22Rv1 (cell line): Measurements from ENCODE around the gene PTBP3.

ENCODE experiments used
- H3K27ac ChIP-seq: fragments of 450-650 bp; 2 replicates; pipeline ENCODE4 v1.5.1; 2017
- ZFX ChIP-seq: fragments of 450-650 bp; IDR thresholded peaks from 2 replicates; pipeline ENCODE4 v1.6.1; 2017; ENCODE audit warnings: antibody characterized with exemption, borderline replicate concordance
- TF ChIP-seq, protein P1 (sequence below): fragments of 450-650 bp; IDR thresholded peaks from 2 replicates; pipeline ENCODE4 v1.5.1; 2017; ENCODE audit warnings: mild to moderate bottlenecking

Gene PTBP3

DNA sequence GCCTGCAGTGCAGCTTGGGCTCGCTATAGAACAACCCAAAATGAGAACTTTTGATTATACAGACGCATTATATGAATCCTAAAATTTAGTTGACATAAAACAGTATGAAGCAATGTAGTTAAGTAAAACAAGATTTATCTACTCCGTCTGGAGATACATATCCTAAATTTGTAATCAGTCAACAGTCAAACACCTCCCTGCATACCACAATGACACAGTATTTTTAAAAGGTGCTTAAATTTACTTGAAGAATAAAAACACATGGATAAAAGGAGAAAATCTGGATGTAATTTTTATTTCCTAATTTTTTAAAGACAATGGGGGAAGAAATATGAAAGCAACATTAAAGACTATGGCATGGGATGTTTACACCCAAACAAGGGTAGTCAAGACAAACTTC, 70.8 kb downstream of the PTBP3 start:
- no peak overlapping the region for H3K27ac ChIP-seq
- TF ChIP-seq, protein P1, sequence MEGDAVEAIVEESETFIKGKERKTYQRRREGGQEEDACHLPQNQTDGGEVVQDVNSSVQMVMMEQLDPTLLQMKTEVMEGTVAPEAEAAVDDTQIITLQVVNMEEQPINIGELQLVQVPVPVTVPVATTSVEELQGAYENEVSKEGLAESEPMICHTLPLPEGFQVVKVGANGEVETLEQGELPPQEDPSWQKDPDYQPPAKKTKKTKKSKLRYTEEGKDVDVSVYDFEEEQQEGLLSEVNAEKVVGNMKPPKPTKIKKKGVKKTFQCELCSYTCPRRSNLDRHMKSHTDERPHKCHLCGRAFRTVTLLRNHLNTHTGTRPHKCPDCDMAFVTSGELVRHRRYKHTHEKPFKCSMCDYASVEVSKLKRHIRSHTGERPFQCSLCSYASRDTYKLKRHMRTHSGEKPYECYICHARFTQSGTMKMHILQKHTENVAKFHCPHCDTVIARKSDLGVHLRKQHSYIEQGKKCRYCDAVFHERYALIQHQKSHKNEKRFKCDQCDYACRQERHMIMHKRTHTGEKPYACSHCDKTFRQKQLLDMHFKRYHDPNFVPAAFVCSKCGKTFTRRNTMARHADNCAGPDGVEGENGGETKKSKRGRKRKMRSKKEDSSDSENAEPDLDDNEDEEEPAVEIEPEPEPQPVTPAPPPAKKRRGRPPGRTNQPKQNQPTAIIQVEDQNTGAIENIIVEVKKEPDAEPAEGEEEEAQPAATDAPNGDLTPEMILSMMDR, result no peak
- TF ChIP-seq ZFX, result no peak

DNA sequence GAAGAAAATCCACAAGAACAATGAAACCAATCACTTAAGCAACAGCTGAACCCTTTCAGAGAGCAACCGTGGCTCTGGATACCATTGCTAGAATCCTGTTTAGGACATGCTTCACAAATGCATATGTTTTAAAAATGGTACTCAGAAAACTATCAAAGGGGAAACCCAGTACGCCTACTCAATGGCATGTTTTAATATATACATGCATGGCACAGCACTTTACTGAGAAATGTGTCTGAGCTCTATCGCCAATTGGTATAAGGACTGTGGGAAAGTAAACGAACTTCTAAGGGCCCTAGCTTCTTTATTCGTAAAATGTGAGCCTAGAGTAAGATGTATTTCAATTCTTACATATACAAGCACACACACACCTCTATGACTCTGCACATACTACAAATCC, 72.3 kb downstream of the PTBP3 start:
- TF ChIP-seq, protein P1, result no peak
- TF ChIP-seq ZFX, result no peak
- H3K27ac ChIP-seq, result no peak overlapping the region

DNA sequence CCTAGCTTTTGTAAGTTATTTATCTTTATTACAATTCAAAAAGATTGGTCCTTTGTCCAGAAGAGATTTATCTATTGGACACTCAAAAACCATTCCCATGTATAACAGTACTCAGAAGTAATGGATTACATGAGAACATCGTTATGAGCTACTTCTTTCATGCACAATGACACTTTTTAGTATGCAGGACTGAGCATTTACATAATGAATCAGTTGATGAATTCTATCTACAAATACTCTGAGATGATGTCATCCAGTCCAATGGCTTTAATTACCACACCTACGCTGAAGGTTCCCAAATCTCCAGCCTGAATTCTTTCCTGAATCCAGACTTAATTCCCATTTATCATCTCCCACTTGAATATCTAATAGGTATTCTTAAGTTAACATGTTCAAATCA, 75.3 kb downstream of the PTBP3 start:
- TF ChIP-seq, protein P1, result no peak
- TF ChIP-seq ZFX, result no peak
- H3K27ac ChIP-seq, result no peak overlapping the region

DNA sequence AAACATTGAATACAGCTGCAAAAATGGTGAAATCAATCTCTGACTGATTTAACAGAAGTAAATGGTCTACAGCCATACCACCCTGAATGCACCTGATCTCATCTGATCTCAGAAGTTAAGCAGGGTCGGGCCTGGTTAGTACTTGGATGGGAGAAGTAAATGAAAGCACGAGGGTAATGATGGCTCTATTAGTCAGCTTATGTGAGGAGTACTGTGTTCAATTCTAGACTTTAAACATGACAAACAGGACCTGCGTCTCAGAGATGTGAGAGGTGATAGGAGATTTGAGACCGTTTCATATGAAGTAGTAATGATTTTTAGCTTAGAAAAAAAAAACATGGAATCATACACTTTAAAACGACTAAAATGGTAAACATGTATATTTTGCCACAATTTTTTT, 81.2 kb downstream of the PTBP3 start:
- H3K27ac ChIP-seq, result no peak overlapping the region
- no peak for TF ChIP-seq ZFX
- TF ChIP-seq, protein P1, result no peak

DNA sequence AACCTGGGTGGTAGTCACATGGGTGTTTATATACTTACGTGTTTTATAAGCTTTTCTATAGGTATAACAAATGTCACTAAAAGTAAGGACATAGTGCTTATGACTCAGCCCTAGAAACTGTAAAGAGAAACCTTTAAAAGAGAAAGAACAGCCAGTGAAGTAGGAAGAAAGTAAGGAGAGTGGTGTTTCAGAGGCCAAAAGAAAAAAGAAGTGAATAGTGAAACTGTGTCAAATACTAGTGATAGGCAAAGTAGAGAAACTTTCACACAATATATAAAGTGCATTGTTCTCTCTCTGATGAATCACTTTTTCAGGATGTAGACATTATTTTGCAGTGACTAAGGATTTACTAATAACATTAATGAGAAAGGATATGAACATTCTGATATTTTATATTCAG, 84.1 kb downstream of the PTBP3 start:
- H3K27ac ChIP-seq, result no peak overlapping the region

DNA sequence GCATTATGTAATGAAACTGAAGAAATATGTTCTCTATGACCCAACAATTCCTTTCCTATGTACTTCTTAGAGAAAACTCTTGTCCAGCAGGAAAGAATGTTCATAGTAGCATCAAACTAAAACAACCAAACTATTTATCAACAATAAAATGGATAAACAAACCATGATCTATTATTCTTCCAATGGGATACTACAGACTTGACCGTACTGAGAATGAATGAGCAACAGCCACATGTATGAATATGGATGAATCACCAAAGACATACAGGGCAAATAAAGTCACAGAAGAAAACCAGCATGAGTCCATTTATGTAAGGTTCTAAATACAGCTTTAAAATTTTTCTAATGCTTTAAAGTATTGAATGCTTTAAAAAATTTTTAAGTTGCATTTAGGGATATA, 84.7 kb downstream of the PTBP3 start:
- no peak overlapping the region for H3K27ac ChIP-seq
- TF ChIP-seq, protein P1, result no peak
- no peak for TF ChIP-seq ZFX

More for the DNA sequence above, 84.1 kb downstream of the PTBP3 start:
- no peak for TF ChIP-seq ZFX
- TF ChIP-seq, protein P1, result no peak

DNA sequence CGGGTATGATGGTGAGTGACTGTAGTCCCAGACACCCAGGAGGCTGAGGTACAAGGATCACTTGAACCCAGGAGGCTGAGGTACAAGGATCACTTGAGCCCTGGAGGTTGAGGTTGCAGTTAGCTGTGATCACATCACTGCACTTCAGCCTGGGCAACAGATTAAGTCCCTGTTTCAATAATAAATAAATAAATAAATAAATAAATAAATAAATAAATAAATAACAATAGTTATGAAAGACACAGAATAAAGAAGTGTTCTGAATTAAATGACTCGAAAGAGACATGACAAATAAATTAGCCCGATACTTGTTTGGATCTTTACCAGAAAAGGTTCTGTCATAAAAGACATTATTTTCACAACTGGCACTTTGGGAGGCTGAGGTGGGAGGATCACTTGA, 86.3 kb downstream of the PTBP3 start:
- no peak overlapping the region for H3K27ac ChIP-seq
- TF ChIP-seq, protein P1, result no peak
- no peak for TF ChIP-seq ZFX
